ENCODE data around the gene ABCA7. TPM values are rescaled to one million over a fixed set of nuclear protein-coding genes. Genes with fewer than 3 reads are reported as not detected.

The ABCA7 gene
- total and polyA plus RNA-seq, 2 of the 13 experiments (the other 11 are each of a cell fraction or from before 2014, with no cell fraction given), result 4.4 to 32.4 TPM

DNA sequence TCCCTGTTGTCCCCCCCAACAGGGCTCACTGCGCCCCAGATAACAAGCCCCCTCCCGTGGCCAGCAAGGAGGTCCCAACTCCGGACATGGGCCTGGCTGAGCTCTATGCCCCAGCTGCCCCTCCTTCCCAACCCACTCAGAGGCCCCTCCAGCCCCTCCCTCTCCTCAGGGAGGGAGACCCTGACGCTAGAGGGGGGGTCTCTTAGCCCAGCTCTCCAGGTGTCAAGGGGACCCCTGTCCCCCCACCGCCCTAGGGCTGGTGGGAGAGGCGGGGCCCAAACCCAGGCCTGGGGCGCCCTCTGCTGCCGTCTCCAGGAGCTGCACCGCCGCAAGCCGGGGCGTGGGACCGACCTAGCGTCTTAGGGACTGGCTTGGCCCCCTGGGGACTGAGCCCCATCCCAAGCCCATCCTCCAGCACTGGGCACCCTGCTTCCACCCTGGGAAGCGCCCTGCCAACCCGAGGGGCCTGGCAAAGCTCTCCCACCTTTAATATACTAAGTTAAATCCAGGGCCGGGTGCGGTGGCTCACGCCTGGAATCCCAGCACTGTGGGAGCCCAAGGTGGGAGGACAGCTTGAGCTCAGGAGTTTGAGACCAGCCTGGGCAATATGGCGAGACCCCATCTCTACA, 38.3 kb upstream of the ABCA7 start (continued):
- no peak for TF ChIP-seq ZNF891 (CRISPR knock-in tag; IDR thresholded peaks at IDR 0.05)
- no peak for TF ChIP-seq RXRB (CRISPR knock-in tag; IDR thresholded peaks at IDR 0.05; ENCODE audit: borderline replicate concordance)
- no peak for TF ChIP-seq ZNF788 (CRISPR knock-in tag; IDR thresholded peaks at IDR 0.05; ENCODE audit: borderline replicate concordance)
- no peak for TF ChIP-seq GTF3A (CRISPR knock-in tag; conservative IDR thresholded peaks at IDR 0.05)
- TF ChIP-seq ATF2 (CRISPR knock-in tag; IDR thresholded peaks at IDR 0.05), result no peak
- 0 out of 2 replicates have a peak, but pooled peaks have one; percentile 30 for TF ChIP-seq CHD2 (IDR thresholded peaks at IDR 0.05; ENCODE audit: low read depth, low read length)
- TF ChIP-seq ZNF317 (CRISPR knock-in tag; IDR thresholded peaks at IDR 0.05), result no peak
- no peak for TF ChIP-seq ZFY (CRISPR knock-in tag; IDR thresholded peaks at IDR 0.05)
- TF ChIP-seq KDM3A (CRISPR knock-in tag; IDR thresholded peaks at IDR 0.05; ENCODE audit: low read depth), result peak; percentile 83; the same call in 1 of the 2 replicates
- TF ChIP-seq, protein P1, sequence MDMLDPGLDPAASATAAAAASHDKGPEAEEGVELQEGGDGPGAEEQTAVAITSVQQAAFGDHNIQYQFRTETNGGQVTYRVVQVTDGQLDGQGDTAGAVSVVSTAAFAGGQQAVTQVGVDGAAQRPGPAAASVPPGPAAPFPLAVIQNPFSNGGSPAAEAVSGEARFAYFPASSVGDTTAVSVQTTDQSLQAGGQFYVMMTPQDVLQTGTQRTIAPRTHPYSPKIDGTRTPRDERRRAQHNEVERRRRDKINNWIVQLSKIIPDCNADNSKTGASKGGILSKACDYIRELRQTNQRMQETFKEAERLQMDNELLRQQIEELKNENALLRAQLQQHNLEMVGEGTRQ (IDR thresholded peaks at IDR 0.05; ENCODE audit: low read depth, low read length), result no peak
- TF ChIP-seq, protein P1 (CRISPR knock-in tag; IDR thresholded peaks at IDR 0.05; ENCODE audit: borderline replicate concordance), result no peak
- no peak for TF ChIP-seq ARNTL (CRISPR knock-in tag; IDR thresholded peaks at IDR 0.05)
- no peak for TF ChIP-seq SSRP1 (CRISPR knock-in tag; IDR thresholded peaks at IDR 0.05)
- TF ChIP-seq TRIM22 (IDR thresholded peaks at IDR 0.05), result no peak
- TF ChIP-seq FOXC1 (CRISPR knock-in tag; IDR thresholded peaks at IDR 0.05; ENCODE audit: borderline replicate concordance), result no peak
- 0 out of 2 replicates have a peak, but pooled peaks have one; percentile 45 for TF ChIP-seq POGK (CRISPR knock-in tag; conservative IDR thresholded peaks at IDR 0.05)
- no peak for TF ChIP-seq ZNF136 (CRISPR knock-in tag; IDR thresholded peaks at IDR 0.05; ENCODE audit: low read depth)
- TF ChIP-seq REXO4 (CRISPR knock-in tag; IDR thresholded peaks at IDR 0.05; ENCODE audit: borderline replicate concordance), result no peak
- TF ChIP-seq ZNF552 (CRISPR knock-in tag; IDR thresholded peaks at IDR 0.05; ENCODE audit: borderline replicate concordance), result no peak
- TF ChIP-seq KLF15 (CRISPR knock-in tag; IDR thresholded peaks at IDR 0.05; ENCODE audit: borderline replicate concordance), result no peak
- TF ChIP-seq PRPF4 (IDR thresholded peaks at IDR 0.05; ENCODE audit: low read depth, low read length, poor library complexity, severe bottlenecking), result no peak
- TF ChIP-seq, protein P2, sequence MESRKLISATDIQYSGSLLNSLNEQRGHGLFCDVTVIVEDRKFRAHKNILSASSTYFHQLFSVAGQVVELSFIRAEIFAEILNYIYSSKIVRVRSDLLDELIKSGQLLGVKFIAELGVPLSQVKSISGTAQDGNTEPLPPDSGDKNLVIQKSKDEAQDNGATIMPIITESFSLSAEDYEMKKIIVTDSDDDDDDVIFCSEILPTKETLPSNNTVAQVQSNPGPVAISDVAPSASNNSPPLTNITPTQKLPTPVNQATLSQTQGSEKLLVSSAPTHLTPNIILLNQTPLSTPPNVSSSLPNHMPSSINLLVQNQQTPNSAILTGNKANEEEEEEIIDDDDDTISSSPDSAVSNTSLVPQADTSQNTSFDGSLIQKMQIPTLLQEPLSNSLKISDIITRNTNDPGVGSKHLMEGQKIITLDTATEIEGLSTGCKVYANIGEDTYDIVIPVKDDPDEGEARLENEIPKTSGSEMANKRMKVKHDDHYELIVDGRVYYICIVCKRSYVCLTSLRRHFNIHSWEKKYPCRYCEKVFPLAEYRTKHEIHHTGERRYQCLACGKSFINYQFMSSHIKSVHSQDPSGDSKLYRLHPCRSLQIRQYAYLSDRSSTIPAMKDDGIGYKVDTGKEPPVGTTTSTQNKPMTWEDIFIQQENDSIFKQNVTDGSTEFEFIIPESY (CRISPR knock-in tag; IDR thresholded peaks at IDR 0.05), result peak; percentile 13; the same call in 1 of the 2 replicates

Data from HepG2 (cell line).